ENCODE measurements around the gene TMPRSS2.

The TMPRSS2 gene

DNA sequence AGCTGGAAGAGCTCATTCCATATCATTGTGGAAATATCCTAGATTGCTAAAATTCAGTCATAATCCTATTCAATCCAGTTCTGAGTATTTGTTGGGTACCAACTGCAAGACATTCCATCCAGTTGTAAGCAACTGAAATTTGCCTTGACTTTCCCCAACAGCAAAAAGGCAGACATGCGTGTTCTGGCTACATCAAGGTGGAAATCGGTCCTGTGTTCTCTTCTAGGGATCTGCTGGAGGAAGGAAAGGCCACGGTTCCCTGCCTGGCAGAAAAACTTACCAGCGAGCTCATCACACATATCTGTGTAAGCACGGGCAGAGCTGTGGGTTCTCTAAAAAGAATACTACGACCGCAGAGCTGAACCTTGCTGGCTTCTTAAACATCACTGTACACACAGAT lies 64.4 kb downstream of the TMPRSS2 start:
- H3F3A ChIP-seq (ENCODE audit: insufficient read depth, low read length), result no peaks in the 10 kb centered on the region
- no peak for DNase-seq
- no peak overlapping the region for H3K9ac ChIP-seq (ENCODE audit: low read length)
- no peak overlapping the region for H3K4me2 ChIP-seq (ENCODE audit: low read depth, low read length)
- no peak overlapping the region for H3K4me3 ChIP-seq (ENCODE audit: low read length)
- H4K20me1 ChIP-seq (ENCODE audit: insufficient read depth, low read length), result no peaks in the 10 kb centered on the region
- no peak overlapping the region for H3K27ac ChIP-seq (ENCODE audit: low read length)
- TF ChIP-seq EZH2phosphoT487 (IDR thresholded peaks at IDR 0.05; ENCODE audit: low read length), result no peak
- no peak for TF ChIP-seq EZH2 (optimal IDR thresholded peaks at IDR 0.05; ENCODE audit: low read depth, low read length)
- TF ChIP-seq, protein P1, sequence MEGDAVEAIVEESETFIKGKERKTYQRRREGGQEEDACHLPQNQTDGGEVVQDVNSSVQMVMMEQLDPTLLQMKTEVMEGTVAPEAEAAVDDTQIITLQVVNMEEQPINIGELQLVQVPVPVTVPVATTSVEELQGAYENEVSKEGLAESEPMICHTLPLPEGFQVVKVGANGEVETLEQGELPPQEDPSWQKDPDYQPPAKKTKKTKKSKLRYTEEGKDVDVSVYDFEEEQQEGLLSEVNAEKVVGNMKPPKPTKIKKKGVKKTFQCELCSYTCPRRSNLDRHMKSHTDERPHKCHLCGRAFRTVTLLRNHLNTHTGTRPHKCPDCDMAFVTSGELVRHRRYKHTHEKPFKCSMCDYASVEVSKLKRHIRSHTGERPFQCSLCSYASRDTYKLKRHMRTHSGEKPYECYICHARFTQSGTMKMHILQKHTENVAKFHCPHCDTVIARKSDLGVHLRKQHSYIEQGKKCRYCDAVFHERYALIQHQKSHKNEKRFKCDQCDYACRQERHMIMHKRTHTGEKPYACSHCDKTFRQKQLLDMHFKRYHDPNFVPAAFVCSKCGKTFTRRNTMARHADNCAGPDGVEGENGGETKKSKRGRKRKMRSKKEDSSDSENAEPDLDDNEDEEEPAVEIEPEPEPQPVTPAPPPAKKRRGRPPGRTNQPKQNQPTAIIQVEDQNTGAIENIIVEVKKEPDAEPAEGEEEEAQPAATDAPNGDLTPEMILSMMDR (IDR thresholded peaks at IDR 0.05; ENCODE audit: low read length), result no peak
- H3K79me2 ChIP-seq (ENCODE audit: low read length), result no peaks in the 10 kb centered on the region
- no peaks in the 10 kb centered on the region for H3K36me3 ChIP-seq (replicated peaks; ENCODE audit: insufficient read depth, low read length)
- no peaks in the 10 kb centered on the region for H3K4me1 ChIP-seq (ENCODE audit: low read length)
- H3K27me3 ChIP-seq (replicated peaks; ENCODE audit: insufficient read depth, low read length), result no peaks in the 10 kb centered on the region
- H2AFZ ChIP-seq (ENCODE audit: low read length), result no peak overlapping the region
- no peaks in the 10 kb centered on the region for H3K9me3 ChIP-seq (replicated peaks; ENCODE audit: insufficient read depth, low read length)
- H3K9me2 ChIP-seq (replicated peaks; ENCODE audit: insufficient read depth, low read length), result no peaks in the 10 kb centered on the region

DNA sequence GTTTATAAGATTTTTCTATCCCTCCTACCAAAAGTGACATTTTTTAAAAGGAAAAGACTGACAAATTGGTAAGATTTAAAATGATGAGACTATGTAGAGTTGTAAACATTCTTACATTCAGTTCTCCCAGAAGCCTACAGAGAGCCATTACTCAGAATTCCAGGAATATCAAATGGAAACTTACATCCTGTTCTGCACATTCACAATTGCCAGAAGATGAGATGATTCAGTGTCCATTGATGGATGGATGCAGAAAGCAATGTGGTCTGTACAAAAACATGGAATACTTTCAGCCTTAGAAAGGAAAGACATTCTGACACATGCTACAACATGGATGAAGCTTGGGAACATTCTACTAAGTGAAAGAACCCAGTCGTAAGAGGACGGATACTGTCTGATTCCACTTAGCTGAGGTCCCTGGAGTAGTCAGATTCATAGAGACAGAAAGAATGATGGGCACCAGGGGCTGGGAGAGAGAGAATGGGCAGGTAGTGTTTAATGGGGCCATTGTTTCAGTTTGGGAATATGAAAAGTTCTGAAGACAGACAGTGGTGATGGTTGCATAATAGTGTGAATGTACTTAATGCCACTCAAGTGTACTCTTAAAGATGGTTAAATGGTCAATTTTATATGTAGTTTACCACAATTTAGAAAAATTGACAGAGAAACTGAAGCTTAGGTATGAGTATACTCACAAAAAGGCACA lies 65.3 kb downstream of the TMPRSS2 start:
- no peaks in the 10 kb centered on the region for H4K20me1 ChIP-seq (ENCODE audit: insufficient read depth, low read length)
- H2AFZ ChIP-seq (ENCODE audit: low read length), result no peak overlapping the region
- H3K4me3 ChIP-seq (ENCODE audit: low read length), result no peak overlapping the region
- H3K27ac ChIP-seq (ENCODE audit: low read length), result no peak overlapping the region
- no peaks in the 10 kb centered on the region for H3K79me2 ChIP-seq (ENCODE audit: low read length)
- H3K4me2 ChIP-seq (ENCODE audit: low read depth, low read length), result no peak overlapping the region
- H3K9ac ChIP-seq (ENCODE audit: low read length), result no peak overlapping the region
- no peaks in the 10 kb centered on the region for H3F3A ChIP-seq (ENCODE audit: insufficient read depth, low read length)
- TF ChIP-seq, protein P1 (IDR thresholded peaks at IDR 0.05; ENCODE audit: low read length), result no peak
- TF ChIP-seq EZH2phosphoT487 (IDR thresholded peaks at IDR 0.05; ENCODE audit: low read length), result no peak
- no peak for TF ChIP-seq EZH2 (optimal IDR thresholded peaks at IDR 0.05; ENCODE audit: low read depth, low read length)
- no peaks in the 10 kb centered on the region for H3K9me2 ChIP-seq (replicated peaks; ENCODE audit: insufficient read depth, low read length)
- no peaks in the 10 kb centered on the region for H3K27me3 ChIP-seq (replicated peaks; ENCODE audit: insufficient read depth, low read length)
- H3K9me3 ChIP-seq (replicated peaks; ENCODE audit: insufficient read depth, low read length), result no peaks in the 10 kb centered on the region
- no peaks in the 10 kb centered on the region for H3K4me1 ChIP-seq (ENCODE audit: low read length)
- no peaks in the 10 kb centered on the region for H3K36me3 ChIP-seq (replicated peaks; ENCODE audit: insufficient read depth, low read length)
- DNase-seq, result no peak

DNA sequence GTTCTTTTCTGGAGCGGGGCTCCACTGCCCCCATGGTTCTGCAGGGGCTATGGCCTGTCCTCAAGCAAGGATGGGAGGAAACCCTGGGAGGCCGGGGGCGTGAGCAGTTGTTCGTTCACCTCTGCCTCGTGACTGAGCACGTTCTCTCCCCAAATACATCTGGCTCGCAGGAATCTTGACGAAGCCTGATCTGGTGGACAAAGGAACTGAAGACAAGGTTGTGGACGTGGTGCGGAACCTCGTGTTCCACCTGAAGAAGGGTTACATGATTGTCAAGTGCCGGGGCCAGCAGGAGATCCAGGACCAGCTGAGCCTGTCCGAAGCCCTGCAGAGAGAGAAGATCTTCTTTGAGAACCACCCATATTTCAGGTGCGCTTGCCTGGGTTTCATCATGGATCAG lies 66.4 kb downstream of the TMPRSS2 start:
- Histone ChIP-seq H4K20me1 (ENCODE audit: insufficient read depth, low read length) (no peaks in the 10 kb centered on the region), H3K36me3 (replicated peaks; ENCODE audit: insufficient read depth, low read length) (no peaks in the 10 kb centered on the region), H3K4me1 (ENCODE audit: low read length) (no peaks in the 10 kb centered on the region), H3K27ac (ENCODE audit: low read length) (no peak overlapping the region), H3K9me3 (replicated peaks; ENCODE audit: insufficient read depth, low read length) (no peaks in the 10 kb centered on the region), H2AFZ (ENCODE audit: low read length) (no peak overlapping the region), H3K9me2 (replicated peaks; ENCODE audit: insufficient read depth, low read length) (no peaks in the 10 kb centered on the region), H3K79me2 (ENCODE audit: low read length) (no peaks in the 10 kb centered on the region), H3F3A (ENCODE audit: insufficient read depth, low read length) (no peaks in the 10 kb centered on the region), H3K4me2 (ENCODE audit: low read depth, low read length) (no peak overlapping the region), H3K27me3 (replicated peaks; ENCODE audit: insufficient read depth, low read length) (no peaks in the 10 kb centered on the region), H3K4me3 (ENCODE audit: low read length) (no peak overlapping the region), H3K9ac (ENCODE audit: low read length) (no peak overlapping the region)
- DNase-seq, result no peak
- TF ChIP-seq EZH2phosphoT487 (IDR thresholded peaks at IDR 0.05; ENCODE audit: low read length), result no peak
- TF ChIP-seq, protein P1 (IDR thresholded peaks at IDR 0.05; ENCODE audit: low read length), result no peak
- no peak for TF ChIP-seq EZH2 (optimal IDR thresholded peaks at IDR 0.05; ENCODE audit: low read depth, low read length)

All from MM.1S (cell line).